AG09319 (cell line): ENCODE results near the gene FBXL13.
"Not testable (repeated sequence)": the region's sequence is repeated elsewhere in the genome, so short reads cannot be mapped to it uniquely, and the experiment has no call there.

ENCODE experiments used
- DNase-seq: peaks from one replicate; pipeline ENCODE4 v3.0.0-alpha.2; 2010; ENCODE audit warnings: low read depth; ENCODE audit errors: extremely low read depth
- CTCF ChIP-seq: IDR thresholded peaks from 2 replicates; pipeline ENCODE4 v1.5.1; 2011; ENCODE audit warnings: low read depth, mild to moderate bottlenecking, inconsistent platforms, low read length, moderate library complexity

Gene FBXL13

GRCh38 chr7:103116511-103116910, 41.9 kb upstream of the FBXL13 start:
- TF ChIP-seq CTCF, result no peak
- no peak for DNase-seq

GRCh38 chr7:103115771-103116170, 41.2 kb upstream of the FBXL13 start:
- no peak for TF ChIP-seq CTCF
- DNase-seq, result no peak

GRCh38 chr7:103114576-103115008, 40.0 kb upstream of the FBXL13 start:
- DNase-seq, result no peak
- TF ChIP-seq CTCF, result no peak

GRCh38 chr7:103113164-103113563, 38.6 kb upstream of the FBXL13 start:
- DNase-seq, result peak; percentile 74
- no peak for TF ChIP-seq CTCF

GRCh38 chr7:103106703-103107070, 32.1 kb upstream of the FBXL13 start:
- DNase-seq, result not testable (repeated sequence)

- DNase-seq, result no peak
- no peak for TF ChIP-seq CTCF
Measured at GRCh38 chr7:103106005-103106702, 31.6 kb upstream of the FBXL13 start.

- no peak for DNase-seq
- TF ChIP-seq CTCF, result no peak
Measured at GRCh38 chr7:103101543-103101942, 26.9 kb upstream of the FBXL13 start.

GRCh38 chr7:103100348-103100747, 25.8 kb upstream of the FBXL13 start:
- no peak for DNase-seq
- TF ChIP-seq CTCF, result no peak
